Measurements from ENCODE around the gene NR2F1-AS1.

The NR2F1-AS1 gene

GRCh38 chr5:93580927-93581445 lies at the start of gene NR2F1-AS1:
Gene NR2F1-AS1 (minus strand): TSS chr5:93581219.
- no peak for DNase-seq

DNA sequence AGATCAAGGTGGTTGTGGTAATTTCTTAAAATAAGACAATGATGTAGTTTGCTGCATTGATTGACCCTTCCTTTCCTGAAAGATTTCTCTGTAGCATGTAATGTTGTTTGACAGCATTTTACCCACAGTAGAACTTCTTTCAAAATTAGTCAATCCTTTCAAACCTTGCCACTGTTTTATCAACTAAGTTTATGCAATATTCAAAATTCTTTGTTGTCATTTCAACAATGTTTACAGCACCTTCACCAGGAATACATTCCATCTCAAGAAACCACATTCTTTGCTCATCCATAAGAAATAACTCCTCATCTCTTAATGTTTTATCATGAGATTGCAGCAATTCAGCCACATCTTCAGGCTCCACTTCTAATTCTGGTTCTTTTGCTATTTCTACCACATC lies 45.8 kb upstream of the NR2F1-AS1 start:
- no peak for DNase-seq

GRCh38 chr5:93623153-93623552 lies 42.1 kb upstream of the NR2F1-AS1 start:
- no peak for DNase-seq

GRCh38 chr5:93622240-93622885 lies 41.3 kb upstream of the NR2F1-AS1 start:
- peak; percentile 33 for DNase-seq

DNA sequence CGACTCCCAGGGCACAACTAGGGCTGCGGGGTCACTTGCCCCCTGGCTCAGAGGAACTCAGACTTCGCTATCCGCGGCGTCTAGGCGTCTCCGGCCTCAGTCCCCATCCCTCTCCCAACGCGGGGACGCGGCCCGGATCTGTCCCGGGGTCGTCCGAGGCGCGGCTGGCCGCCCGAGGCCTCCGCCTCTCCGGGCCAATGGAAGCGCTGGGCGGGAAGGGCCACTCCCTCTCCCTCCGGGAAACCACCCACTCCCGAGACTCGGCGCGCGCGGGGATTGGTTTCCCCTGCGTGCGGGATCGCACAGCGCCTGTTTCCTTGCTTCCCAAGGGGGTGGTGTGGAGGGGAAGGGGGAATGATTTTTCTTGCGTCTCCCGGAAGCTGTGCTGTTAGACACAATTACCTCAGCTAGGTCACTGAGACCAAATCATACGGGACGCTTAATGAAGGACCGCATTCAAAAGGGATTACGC lies 40.3 kb upstream of the NR2F1-AS1 start:
- peak; percentile 65 for DNase-seq

- peak; percentile 44 for DNase-seq
Observed at GRCh38 chr5:93620487-93621326, 39.7 kb upstream of the NR2F1-AS1 start.

DNA sequence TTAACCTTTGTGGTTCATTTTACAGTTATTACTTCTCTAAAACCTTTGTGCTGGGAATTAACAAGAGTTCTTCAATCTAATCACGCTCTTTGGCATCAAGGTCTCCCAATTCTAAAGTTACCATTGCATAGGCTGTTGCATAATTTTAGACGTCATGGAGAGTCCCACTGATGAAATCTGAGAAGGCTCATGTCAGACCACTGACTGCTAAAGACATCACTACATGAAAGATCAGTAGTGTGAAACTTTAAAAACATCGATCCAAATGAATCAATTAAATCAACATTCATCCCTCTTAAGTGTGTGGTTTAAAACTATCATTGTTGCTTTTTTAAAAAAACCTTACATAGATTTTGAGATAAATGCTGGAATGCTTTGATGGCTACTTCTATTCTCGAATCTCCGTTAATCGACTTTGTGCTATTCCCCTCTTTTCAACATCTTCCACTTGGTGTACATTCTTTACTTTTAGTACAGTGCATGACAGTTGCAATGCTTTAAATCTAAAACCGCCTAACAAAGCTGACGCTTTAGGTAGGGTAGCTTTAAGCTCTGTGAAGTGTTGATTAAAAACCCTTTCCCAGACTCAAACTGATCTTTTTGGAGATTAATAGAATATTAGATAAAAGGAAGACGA lies 35.6 kb upstream of the NR2F1-AS1 start:
- no peak for DNase-seq

DNA sequence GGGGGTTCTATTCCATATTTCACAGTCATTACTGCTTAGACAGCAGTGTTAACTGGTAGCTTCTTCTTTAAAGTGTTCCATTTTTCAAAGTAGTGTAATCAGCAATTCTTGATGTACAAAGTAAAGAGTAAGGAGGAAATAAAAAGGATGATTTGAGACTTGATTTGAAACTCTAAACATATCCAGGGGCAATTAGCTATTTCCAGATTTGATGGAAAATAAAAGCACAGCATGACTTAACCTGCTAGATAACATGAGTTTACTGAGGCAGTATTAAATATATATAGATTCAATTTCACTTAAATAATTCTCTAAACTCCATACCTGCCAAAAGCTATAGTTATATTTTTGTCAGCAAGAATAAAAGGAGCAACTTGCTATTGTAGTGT lies 31.8 kb upstream of the NR2F1-AS1 start:
- DNase-seq = no peak

DNA sequence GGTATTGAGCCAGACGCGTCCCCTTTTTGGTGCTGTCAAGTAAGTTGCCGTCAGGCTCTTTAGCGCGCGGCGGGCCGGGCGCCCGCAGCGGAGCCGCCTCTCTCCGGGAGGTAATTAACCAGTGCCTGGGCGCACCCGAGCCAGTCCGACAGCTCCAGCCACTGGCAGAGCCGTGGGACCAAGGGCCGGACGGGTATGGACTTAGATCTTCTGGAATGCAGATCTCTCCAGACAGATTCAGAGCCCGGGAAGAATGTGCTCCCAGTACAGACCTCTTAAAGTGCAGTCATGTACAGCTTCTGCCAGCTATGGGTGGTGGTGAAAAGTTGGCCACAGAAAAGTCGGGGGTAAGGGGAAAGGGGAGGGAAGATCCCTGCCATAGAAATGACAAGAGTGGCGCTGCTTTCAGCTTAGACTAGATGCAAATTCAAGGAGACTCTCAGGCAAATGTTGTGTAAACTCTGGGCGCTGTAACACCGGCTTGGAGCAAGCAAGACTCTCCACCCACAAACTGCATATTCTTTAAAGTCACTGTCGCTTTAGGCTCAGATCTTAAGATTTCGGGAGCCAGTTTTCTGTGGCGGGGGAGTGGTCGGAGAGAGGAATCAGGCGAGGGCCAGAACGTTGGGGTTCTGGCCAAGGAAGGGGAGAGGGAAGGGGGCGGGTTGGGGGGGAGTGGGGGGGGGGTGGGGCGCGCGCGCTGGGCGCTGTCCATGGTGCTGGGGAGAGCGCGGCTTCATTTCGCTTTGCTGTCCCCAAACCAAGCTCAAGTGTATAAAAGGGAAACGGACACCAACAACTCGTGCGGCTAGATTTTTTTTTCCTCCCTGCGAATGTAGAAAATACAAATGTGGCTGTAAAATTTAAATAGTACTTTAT lies 31.2 kb upstream of the NR2F1-AS1 start:
- DNase-seq = no peak

- no peak for DNase-seq
Observed at GRCh38 chr5:93611273-93611975, 30.4 kb upstream of the NR2F1-AS1 start.

DNA sequence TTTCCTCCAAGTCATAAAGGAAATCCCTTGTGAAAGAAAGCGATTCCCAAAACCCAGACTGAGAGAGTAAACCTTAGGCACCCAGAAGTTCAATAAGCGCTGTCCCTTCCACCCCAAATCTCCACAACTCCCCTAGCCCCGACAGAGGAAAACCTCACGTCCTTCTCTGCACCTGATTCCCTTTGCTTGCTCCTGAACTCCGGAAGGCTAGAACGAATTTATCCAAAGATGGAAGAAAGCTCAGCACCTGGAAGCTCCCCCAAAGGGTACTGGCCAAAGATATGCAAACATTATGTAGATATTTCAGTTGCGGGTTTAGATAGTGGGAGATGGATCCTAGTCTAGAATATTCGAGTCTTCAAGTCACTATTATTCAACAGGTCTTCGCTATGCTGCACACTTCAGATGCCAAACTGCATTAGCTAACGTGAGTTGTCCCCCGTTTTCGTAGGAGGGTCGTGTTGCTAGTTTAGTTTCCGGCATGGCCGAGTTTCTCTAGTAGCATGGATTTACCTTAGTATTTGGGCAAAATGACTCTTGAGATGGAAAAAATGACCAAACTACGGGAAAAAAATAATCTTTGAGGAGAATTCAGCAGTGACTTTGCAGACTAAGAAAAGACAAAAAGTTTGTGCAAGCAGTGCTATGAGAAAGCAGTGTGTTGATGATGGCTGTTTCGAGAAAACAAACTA lies 29.7 kb upstream of the NR2F1-AS1 start:
- no peak for DNase-seq

DNA sequence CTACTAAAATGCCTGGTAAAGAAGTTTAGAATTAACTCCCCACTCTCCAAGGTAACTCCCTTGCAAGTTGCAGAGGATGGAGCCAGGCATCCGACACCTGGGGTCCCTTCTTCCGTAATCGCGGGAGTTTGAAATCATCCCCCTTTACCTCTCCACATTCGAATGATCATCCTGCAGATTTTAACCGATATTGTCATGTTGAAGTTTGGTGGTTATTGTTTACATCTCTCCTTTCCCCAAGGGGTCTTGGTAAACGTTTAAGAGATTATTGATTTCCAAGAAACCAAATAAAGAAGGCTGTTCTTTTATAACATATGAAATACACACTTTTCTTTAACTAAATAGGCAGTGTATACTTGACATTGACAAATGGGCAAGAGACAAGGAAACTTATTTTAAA lies 28.7 kb upstream of the NR2F1-AS1 start:
- DNase-seq = no peak

- no peak for DNase-seq
Observed at GRCh38 chr5:93608855-93609254, 27.8 kb upstream of the NR2F1-AS1 start.

DNA sequence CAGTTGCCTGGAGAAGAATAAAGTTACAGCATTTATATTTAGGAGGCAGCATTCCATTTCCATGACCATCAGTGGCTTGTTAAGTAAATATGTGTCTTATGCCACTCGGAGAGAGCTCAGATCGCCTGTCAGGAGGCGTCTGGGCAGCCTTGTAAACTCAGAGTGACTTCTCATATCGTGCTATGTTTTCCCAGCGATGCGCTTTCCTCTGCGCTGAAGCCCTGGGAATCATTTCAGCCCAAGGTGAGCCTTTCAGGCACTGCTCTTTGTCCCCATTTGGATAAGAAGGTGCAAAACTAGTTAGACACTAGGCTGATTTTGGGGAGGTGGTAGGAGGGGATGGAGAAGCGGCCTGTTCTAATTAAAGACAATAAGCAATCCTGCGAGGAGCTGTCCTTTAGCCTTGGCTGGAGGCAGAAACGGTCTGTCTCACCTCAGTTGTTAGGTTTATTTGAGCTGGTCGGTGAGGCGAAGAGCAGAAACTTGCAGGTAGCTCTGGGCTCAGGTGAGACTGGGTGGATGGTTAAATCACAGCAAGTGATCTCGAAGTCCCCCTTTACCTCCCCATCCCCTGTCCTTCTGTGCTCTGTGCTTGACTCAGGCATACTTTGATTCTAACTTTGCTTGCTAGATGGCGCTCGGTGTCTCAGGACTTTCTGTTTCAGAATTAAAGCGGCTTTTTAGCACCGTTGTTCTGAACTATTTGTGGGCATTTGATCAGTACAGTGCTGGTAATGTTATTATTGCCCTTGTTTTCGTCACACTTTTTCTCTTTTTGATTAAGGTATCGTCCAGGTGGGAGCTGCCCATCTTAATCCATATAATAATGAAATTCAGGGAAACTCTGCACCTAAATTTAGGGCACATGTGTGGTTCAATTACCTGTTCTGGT lies 26.6 kb upstream of the NR2F1-AS1 start:
- DNase-seq = no peak

GRCh38 chr5:93606382-93606752 lies 25.3 kb upstream of the NR2F1-AS1 start:
- DNase-seq = no peak

DNA sequence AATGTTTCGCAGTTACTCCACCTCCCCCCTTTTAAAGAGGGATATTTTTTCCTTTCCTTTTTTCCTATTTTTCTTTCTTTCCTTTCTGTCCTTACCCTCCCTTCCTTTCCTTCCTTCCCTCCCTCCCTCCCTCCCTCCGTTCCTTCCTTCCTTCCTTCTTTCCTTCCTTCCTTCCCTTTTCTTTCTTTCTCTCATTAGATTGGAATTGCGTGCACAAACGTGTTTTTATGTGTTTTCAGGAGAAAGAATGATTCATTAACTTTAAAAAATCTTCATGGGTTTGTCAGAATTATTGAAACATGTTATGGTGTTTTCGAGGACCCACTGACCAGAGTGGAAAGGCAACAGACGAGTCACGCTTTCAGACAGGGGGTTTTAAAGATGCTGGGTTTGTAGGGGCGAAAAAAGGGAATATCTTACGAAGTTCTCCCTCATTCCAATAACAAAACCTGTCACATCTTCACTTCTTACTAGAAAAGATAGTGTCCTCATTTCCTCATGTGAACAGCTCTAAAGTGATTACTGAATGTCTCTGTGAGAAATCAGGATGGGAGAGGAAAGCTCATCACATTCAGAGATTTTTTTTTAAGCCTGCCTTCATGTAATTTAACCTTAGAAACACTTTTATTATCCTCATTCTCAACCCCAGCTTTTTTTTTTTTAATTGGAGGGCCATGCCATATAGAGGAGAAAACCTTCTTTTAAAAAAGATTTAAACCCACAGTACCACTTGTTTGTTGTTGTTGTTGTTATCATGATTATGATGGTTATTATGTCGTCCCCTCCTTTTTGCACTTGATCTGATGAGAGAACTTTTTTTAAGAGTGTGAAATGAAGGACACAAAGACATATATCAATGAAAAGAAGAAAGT lies 23.9 kb upstream of the NR2F1-AS1 start:
- DNase-seq = no peak

DNA sequence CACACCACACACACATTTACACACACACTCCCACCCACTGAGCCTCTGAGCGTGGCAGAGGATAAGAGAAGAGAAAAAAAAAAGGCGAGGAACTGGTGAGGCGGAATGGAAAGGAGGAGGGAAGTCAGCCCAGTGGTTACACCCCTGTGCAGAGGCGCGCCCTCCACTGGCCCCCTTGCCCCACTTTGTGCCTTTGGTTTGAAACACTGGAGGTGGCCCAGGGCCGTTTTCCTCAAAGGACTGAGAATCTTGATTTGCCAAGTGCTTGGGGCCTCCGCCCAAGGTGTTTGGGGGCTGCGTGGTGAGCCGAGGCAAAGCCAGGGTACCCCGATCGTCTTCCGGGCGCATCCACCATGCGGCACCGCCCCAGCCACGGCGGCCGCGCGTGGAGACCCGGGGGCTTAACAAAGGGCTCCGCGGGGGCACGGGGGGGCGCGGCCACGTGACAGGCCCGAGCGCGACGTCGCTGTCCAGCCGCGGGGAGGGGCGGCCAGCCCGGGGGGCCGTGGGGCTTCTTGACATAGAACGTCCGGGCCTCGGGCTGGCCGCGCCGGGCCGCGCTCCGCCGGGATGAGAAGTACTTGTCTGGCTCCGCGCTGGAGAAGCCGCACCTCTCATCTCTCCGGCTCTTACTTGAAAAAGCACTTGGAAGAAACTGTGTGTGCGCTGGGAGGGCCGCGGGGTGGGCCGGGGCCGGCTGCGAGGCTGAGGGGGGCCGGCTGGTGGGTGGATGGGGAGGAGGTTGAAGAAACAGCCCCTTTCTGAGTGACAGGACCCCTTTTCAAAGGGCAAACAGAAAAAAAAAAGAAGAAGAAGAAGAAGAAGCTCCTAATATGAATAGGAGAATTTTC lies 23.0 kb upstream of the NR2F1-AS1 start:
- no peak for DNase-seq

DNA sequence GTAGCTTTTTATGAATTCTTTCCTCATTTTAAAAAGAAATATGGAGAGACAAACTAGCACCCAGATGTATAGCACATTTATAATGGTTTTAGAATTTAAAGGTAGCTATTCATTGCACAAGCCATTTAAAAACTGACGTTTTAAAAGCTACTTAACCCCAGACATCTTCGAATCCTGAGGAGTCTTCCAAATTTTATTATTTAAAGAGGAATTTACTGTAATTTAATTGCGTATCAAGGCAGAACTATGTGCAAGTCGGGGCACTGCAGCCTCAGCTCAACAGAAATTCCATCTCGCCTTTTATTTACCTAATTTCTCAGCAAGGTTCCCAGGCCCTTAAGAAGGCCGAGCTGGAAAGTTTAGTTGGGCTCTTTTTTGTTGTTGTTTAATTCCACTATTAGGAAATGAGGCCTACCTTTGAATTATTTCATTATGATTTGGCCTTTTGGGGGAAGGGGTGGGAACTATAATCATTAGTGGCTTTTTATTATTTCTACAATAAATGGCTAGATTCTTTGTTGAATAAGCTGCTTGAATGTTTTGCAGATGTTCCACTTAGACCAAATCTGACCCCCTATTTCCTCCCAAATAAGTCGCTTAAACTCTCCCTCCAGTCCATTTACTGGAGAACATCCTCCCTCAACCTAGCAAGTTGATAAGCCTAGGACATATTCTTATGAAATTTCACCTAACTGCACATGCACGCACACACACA lies 22.2 kb upstream of the NR2F1-AS1 start:
- DNase-seq = no peak
